Neural cell (in vitro differentiated cells): ENCODE results near the gene LYRM7. TPM values are rescaled to one million over a fixed set of nuclear protein-coding genes. Genes with fewer than 3 reads are reported as not detected.

Experiments
- H2AFZ ChIP-seq: fragments of 200-600, 300-800 bp; sonication (generic), shearing (Covaris generic); 2 replicates; pipeline ENCODE4 v1.6.0; 2014; ENCODE audit warnings: low read depth, mild to moderate bottlenecking, antibody characterized with exemption, low read length, moderate library complexity
- H3F3A ChIP-seq: fragments of 200-600 bp; shearing (Covaris generic); 2 replicates; pipeline ENCODE4 v1.6.1; 2016; ENCODE audit warnings: mild to moderate bottlenecking, moderate library complexity, mixed read lengths, antibody characterized with exemption, low read length; ENCODE audit not compliant: insufficient read depth, poor library complexity, severe bottlenecking
- H3K27ac ChIP-seq: fragments of 200-600, 300-800 bp; sonication (generic), shearing (Covaris generic); 2 replicates; pipeline ENCODE4 v1.5.1; 2014; ENCODE audit warnings: mild to moderate bottlenecking, low read length, moderate library complexity
- H3K27me3 ChIP-seq: fragments of 300-800, 200-600 bp; sonication (generic), shearing (Covaris generic); 2 replicates; pipeline ENCODE4 v1.6.0; 2014; ENCODE audit warnings: mild to moderate bottlenecking, low read depth, low read length, moderate library complexity; ENCODE audit not compliant: insufficient read depth
- H3K36me3 ChIP-seq: fragments of 300-800, 200-600 bp; sonication (generic), shearing (Covaris generic); 2 replicates; pipeline ENCODE4 v1.5.1; 2014; ENCODE audit warnings: mild to moderate bottlenecking, antibody characterized with exemption, low read length, moderate library complexity; ENCODE audit not compliant: insufficient read depth
- H3K4me2 ChIP-seq: fragments of 300-800, 200-600 bp; sonication (generic), shearing (Covaris generic); 2 replicates; pipeline ENCODE4 v1.6.0; 2014; ENCODE audit warnings: mild to moderate bottlenecking, low read length
- H3K4me3 ChIP-seq: fragments of 300-800, 200-600 bp; sonication (generic), shearing (Covaris generic); 2 replicates; pipeline ENCODE4 v1.5.1; 2014; ENCODE audit warnings: mild to moderate bottlenecking, low read length, moderate library complexity
- H3K79me2 ChIP-seq: fragments of 200-600 bp; shearing (Covaris generic); replicated peaks from 2 replicates; pipeline ENCODE4 v1.6.0; 2014; ENCODE audit warnings: mild to moderate bottlenecking, low read length, moderate library complexity; ENCODE audit not compliant: insufficient read depth
- H3K9ac ChIP-seq: fragments of 300-800, 200-600 bp; sonication (generic), shearing (Covaris generic); 2 replicates; pipeline ENCODE4 v1.6.1; 2016; ENCODE audit warnings: mild to moderate bottlenecking, low read length, mixed read lengths
- H3K9me2 ChIP-seq: fragments of 200-600 bp; shearing (Covaris generic); 2 replicates; pipeline ENCODE4 v1.6.1; 2016; ENCODE audit warnings: mild to moderate bottlenecking, low read length, mixed read lengths; ENCODE audit not compliant: insufficient read depth
- H3K9me3 ChIP-seq: fragments of 200-600, 300-800 bp; sonication (generic), shearing (Covaris generic); 2 replicates; pipeline ENCODE4 v1.6.1; 2016; ENCODE audit warnings: mild to moderate bottlenecking, mixed run types, low read length, moderate library complexity, mixed read lengths
- H4K20me1 ChIP-seq: fragments of 200-600 bp; shearing (Covaris generic); 2 replicates; pipeline ENCODE4 v1.6.1; 2016; ENCODE audit warnings: mild to moderate bottlenecking, mixed run types; ENCODE audit not compliant: insufficient read depth
- CTCF ChIP-seq: fragments of 450-650 bp; IDR thresholded peaks from 2 replicates; pipeline ENCODE4 v1.5.1; 2014; ENCODE audit warnings: antibody characterized with exemption, mild to moderate bottlenecking, moderate library complexity; ENCODE audit not compliant: poor library complexity, severe bottlenecking
- EP300 ChIP-seq: fragments of 450-650 bp; conservative IDR thresholded peaks from 2 replicates; pipeline ENCODE4 v1.6.1; 2014; ENCODE audit warnings: antibody characterized with exemption, mild to moderate bottlenecking, moderate library complexity; ENCODE audit not compliant: poor library complexity, severe bottlenecking
- EZH2 ChIP-seq: fragments of 200-600, 300-800 bp; shearing (Covaris generic), sonication (generic); IDR thresholded peaks from 2 replicates; pipeline ENCODE4 v1.6.1; 2014; ENCODE audit warnings: antibody characterized with exemption, low read length, borderline replicate concordance, mild to moderate bottlenecking; ENCODE audit not compliant: insufficient read depth, poor library complexity, severe bottlenecking
- MXI1 ChIP-seq: fragments of 450-650 bp; conservative IDR thresholded peaks from 2 replicates; pipeline ENCODE4 v1.6.1; 2014; ENCODE audit warnings: antibody characterized with exemption, mild to moderate bottlenecking; ENCODE audit not compliant: poor library complexity, severe bottlenecking
- POLR2AphosphoS5 ChIP-seq: IDR thresholded peaks from 2 replicates; pipeline ENCODE4 v1.6.1; 2012
- RAD21 ChIP-seq: fragments of 450-650 bp; conservative IDR thresholded peaks from 2 replicates; pipeline ENCODE4 v1.6.1; 2014; ENCODE audit warnings: antibody characterized with exemption, mild to moderate bottlenecking, moderate library complexity
- REST ChIP-seq: IDR thresholded peaks from 2 replicates; pipeline ENCODE4 v1.6.1; 2012; ENCODE audit warnings: borderline replicate concordance
- SMC3 ChIP-seq: fragments of 450-650 bp; conservative IDR thresholded peaks from 2 replicates; pipeline ENCODE4 v1.6.1; 2014; ENCODE audit warnings: antibody characterized with exemption, mild to moderate bottlenecking, moderate library complexity; ENCODE audit not compliant: poor library complexity
- TAF1 ChIP-seq: IDR thresholded peaks from 2 replicates; pipeline ENCODE4 v1.6.1; 2012; ENCODE audit warnings: low read depth
- polyA plus RNA-seq: library from polyadenylated mRNA; depleted of rRNA; stranded (reverse); fragments of >200 nt; gene quantifications from 2 replicates; pipeline ENCODE4 v1.2.3, GENCODE V29; 2014

LYRM7 gene
- polyA plus RNA-seq, 1 donor from 2014 or later = 8.3 TPM

GRCh38 chr5:131169810-131170539, 769 bp upstream of the LYRM7 start:
- peak overlapping the region; percentile 81 for H3K27ac ChIP-seq
- H3F3A ChIP-seq = peaks cover 4% of the 10 kb centered on the region
- no peak for TF ChIP-seq EZH2
- TF ChIP-seq MXI1 = no peak
- no peak for TF ChIP-seq CTCF
- TF ChIP-seq EP300 = no peak
- no peak for TF ChIP-seq SMC3
- no peak for TF ChIP-seq POLR2AphosphoS5
- TF ChIP-seq RAD21 = no peak
- no peak for TF ChIP-seq REST
- TF ChIP-seq TAF1 = no peak
- no peaks in the 10 kb centered on the region for H3K79me2 ChIP-seq
- peak overlapping the region; percentile 86 for H3K4me3 ChIP-seq
- H3K9me3 ChIP-seq = no peaks in the 10 kb centered on the region
- H2AFZ ChIP-seq = peak overlapping the region; percentile 99
- H3K4me2 ChIP-seq = peak overlapping the region; percentile 90
- no peaks in the 10 kb centered on the region for H3K36me3 ChIP-seq
- no peaks in the 10 kb centered on the region for H3K27me3 ChIP-seq
- no peaks in the 10 kb centered on the region for H4K20me1 ChIP-seq
- no peaks in the 10 kb centered on the region for H3K9me2 ChIP-seq
- peak overlapping the region; percentile 83 for H3K9ac ChIP-seq

- H3F3A ChIP-seq = peaks cover 4% of the 10 kb centered on the region
- H3K4me3 ChIP-seq = peak overlapping the region; percentile 86
- no peaks in the 10 kb centered on the region for H3K27me3 ChIP-seq
- H3K27ac ChIP-seq = peak overlapping the region; percentile 45
- H2AFZ ChIP-seq = peak overlapping the region; percentile 84
- H3K9me2 ChIP-seq = no peaks in the 10 kb centered on the region
- H3K9me3 ChIP-seq = no peaks in the 10 kb centered on the region
- H3K4me2 ChIP-seq = peak overlapping the region; percentile 79
- no peak for TF ChIP-seq POLR2AphosphoS5
- no peak for TF ChIP-seq RAD21
- no peak for TF ChIP-seq EP300
- TF ChIP-seq CTCF = no peak
- no peak for TF ChIP-seq EZH2
- TF ChIP-seq SMC3 = no peak
- TF ChIP-seq REST = no peak
- TF ChIP-seq MXI1 = no peak
- peak overlapping the region; percentile 66 for H3K9ac ChIP-seq
- no peaks in the 10 kb centered on the region for H3K36me3 ChIP-seq
- no peaks in the 10 kb centered on the region for H3K79me2 ChIP-seq
- no peaks in the 10 kb centered on the region for H4K20me1 ChIP-seq
Measured at GRCh38 chr5:131171276-131171810, 599 bp downstream of the LYRM7 start.
